Renal cortex interstitium (tissue), 11 donors: ENCODE measurements around the gene CASKIN1. TPM values are rescaled to one million over a fixed set of nuclear protein-coding genes. Genes with fewer than 3 reads are reported as not detected.

ENCODE experiments used
- DNase-seq, 11 donors: peaks; one replicate each; pipeline ENCODE4 v3.0.0-alpha.2; 2013; ENCODE audit warnings: low read depth in 9 of 11, low spot score in 4 of 11; ENCODE audit errors: extremely low read depth in 1 of 11
- polyA plus RNA-seq, 3 donors: library from polyadenylated mRNA; unstranded; fragments of 120-200 nt; gene quantifications; one replicate each; pipeline ENCODE4 v1.2.1, GENCODE V29; 2013; ENCODE audit not compliant: insufficient read length in 3 of 3

Gene CASKIN1
- polyA plus RNA-seq, 3 donors: 1.00 to 2.4 (median 1.9) TPM

DNA sequence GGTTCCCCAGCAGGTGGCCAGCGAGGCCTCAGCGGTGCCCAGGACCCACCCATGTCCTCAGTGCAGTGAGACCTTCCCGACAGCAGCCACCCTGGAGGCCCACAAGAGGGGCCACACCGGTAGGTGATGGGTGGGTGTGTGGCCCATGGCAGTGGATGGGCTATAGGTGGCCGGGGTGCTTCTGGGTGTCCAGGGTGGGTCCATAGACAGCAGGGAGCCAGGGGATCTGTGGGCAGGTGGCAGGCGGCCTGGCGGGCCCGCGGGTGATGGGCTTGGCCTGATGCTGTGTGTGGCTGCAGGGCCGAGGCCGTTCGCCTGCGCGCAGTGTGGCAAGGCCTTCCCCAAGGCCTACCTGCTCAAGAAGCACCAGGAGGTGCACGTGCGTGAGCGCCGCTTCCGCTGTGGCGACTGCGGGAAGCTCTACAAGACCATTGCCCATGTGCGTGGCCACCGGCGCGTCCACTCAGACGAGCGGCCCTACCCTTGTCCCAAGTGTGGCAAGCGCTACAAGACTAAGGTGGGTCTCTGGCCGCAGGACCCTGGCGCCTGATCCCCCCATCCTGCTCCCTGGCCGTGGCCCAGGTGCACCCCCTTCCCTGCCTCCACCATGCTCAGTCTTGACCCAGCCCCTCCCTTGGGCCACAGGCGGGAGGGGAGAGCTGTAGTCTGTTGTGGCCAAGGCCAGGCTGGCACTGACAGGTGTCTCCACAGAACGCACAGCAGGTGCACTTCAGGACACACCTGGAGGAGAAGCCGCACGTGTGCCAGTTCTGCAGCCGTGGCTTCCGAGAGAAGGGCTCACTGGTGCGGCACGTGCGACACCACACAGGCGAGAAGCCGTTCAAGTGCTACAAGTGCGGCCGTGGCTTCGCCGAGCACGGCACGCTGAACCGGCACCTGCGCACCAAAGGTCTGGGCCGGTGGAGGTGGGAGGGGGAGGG is 37.7 kb upstream of the CASKIN1 start:
- no peak for DNase-seq

DNA sequence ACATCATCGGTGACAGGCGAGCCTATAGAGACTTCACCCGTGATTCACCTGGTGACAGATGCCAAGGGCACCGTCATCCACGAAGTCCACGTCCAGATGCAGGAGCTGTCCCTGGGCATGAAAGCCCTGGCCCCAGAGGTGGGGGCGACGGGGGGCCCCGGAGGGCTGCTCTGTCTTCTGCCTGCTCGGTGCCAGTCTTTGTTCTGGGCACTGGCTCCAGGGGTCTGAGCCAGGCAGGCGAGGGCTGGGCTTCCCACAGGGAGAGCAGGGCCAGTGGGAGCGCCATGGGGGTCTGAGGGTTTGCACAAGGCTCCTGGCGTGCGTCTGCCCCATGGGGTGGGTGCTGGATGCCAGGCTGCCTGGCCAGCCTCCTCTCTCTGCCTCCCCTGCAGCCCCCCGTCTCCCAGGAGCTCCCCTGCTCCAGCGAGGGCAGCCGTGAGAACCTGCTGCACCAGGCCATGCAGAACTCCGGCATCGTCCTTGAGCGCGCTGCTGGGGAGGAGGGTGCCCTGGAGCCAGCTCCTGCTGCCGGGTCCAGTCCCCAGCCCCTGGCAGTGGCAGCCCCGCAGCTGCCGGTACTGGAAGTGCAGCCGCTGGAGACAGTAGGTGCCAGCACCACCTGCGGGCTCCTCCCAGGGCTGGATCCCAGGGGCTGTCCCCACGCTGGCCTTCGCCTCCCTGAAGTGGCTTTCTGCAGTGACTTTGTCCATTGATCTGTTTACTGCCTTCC is 36.8 kb upstream of the CASKIN1 start:
- DNase-seq: no peak

DNA sequence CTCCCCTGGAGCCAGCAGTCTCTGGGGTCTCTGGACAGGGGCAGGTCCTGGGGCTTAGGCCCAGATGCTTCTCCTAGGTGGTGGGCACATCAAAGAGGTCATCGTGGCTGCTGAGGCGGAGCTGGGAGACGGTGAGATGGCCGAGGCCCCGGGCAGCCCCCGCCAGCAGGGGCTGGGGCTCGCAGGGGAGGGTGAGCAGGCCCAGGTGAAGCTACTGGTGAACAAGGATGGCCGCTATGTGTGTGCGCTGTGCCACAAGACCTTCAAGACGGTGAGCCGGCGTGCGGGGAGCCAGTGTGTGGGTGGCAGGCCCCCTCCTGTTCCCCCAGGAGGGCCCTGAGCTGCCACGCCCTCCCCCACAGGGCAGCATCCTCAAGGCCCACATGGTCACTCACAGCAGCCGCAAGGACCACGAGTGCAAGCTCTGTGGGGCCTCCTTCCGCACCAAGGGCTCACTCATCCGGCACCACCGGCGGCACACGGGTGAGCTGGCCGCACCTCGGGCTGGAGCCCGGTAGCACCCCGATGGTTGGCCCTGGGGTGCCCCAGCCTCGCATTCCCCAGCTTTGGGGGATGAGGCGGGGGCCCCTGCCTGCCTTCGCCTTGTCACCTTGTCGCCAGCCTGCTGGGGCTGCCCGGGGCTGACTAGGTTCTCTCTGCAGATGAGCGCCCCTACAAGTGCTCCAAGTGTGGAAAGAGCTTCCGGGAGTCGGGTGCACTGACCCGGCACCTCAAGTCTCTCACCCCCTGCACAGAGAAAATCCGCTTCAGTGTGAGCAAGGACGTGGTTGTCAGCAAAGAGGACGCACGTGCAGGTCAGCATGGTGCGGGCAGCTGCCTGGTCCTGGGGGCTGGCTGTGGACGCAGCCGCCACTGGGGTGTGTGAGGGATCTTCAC is 35.9 kb upstream of the CASKIN1 start:
- no peak for DNase-seq

DNA sequence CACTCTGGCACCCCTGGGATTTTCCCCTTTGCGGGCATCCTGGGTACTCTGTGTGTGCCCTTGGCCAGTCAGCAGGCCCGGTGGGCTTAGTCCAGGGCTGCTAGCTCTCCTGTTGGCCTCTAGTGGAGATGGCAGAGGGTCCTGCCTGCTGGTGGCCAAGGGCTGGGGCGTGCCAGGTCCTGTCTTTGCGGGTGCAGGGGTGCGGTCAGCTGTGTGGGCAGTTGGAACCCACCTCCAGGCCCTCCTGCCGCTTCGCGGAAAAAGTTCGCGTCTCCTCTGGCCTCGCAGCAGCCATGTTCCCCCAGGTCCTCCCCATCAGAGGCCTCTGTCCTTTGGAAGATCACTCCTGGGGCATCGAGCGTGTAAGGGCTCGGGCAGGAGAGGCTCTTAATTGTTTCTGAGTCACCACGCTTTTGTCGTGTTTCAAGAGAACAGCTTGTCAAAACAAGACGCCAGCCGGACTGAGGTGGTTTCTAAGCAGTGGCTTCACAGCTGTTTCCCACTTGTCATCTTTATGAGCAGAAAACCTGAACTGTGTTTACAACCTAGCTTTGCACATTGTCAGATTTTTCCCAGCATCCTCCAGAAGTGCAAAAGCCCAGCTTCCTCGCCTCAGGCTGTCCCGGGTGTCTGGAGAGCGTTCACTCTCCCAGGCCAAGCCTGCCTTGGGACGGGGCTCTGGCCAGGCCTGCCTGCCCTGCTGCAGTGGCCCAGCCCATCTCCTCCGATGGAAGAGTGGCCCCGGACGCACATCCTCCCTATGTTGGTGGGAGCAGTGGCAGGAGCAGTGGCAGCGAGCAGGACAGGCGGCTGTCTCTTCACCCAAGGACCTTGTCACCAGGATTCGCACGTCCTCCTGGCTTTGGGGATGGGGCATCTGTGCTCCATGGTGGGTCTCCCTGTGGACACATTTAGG is 34.9 kb upstream of the CASKIN1 start:
- DNase-seq: no peak

DNA sequence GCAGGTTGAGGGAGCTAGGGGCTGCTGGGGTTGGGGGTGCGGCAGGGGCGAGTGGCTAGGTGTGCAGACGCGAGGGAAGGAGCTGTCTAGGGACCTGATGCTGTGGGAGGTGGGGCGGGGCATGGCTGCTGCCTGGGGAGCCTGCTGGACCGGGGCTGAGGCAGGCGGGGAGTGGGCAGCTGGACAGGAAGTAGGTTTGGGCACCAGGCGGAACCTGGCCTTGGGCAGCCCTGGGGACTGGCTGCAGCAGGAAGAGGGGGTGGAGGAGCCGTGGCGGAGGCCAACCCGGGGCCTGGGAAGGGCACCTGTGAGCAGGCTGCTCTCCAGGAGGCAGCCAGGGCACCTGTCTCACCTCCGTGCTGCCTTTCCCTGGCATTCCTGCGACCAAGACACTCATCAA is 34.0 kb upstream of the CASKIN1 start:
- no peak for DNase-seq

DNA sequence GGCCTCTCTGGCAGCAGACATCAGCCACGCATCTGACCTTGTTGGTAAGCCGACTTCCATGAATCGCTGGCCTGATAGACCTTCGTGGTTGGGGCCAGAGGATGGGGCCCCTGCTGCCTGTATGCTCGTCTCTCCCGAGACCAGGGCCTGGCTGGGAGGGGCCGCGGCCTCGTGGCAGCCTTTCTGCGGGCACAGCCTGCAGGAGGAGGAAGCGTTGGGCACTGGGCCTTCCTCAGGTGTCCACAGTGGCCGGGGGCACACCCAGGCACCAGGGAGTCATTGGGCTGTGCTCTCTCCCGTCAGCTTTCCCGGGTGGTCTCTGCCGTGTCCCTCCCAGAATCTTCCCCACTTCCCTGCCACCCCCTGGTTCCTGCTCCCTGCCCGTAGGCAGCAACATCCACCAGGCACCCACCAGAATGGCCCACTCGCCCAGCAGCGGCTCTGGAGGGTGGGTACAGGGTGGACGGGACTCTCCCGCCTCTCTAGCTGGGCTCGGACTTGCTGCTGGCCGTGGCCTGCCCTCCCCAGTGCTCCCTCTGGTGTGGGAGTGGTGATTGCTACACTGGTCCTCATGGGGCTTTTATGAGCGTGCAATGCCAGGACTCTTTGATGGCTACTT is 33.3 kb upstream of the CASKIN1 start:
- DNase-seq: no peak

DNA sequence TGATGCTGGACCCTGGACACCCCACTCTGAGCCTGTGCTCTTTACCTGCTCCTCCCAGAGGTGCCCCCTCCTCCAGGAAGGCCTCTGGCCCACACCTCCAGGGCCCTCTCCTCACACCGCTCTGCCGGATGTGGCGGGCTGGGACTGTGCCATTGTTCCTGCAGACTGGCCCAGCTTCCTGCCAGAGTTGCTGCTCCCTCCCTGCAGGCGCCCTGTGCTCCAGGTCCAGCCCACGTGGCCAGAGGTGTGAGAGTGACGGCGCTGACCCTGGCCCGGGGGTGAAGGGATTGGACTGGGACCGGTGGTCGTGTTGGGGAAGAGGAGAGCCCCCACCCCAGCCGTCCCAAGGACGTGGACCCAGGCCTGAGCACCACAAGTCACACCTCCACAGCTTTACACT is 32.7 kb upstream of the CASKIN1 start:
- no peak for DNase-seq

DNA sequence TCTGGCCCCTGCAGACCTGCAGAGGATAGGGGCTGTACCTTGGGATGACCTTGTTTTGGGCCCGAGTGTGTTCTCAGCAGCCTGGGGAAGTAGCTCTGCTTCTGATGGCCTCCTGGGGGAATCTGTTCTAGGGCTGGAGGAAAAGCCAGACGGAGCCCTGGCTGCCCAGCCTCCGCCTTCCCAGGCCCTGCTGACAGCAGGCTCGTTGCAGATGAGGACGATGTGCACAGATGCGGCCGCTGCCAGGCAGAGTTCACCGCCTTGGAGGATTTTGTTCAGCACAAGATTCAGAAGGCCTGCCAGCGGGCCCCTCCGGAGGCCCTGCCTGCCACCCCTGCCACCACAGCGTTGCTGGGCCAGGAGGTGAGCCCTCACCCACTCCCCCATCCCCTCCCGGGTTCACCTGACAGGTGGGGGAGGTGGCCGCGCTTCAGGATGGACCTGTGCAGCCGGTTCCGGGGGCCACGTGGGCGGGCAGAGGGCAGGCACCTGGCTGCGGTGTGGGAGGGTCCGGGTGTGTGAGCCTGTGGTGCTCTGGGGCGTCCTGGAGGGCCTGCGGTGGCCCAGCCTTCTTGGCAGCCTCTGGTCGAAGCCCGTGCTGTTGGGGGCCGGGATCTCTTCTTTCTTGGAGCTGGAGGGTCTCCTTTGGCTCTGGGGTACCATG is 31.9 kb upstream of the CASKIN1 start:
- DNase-seq: no peak

DNA sequence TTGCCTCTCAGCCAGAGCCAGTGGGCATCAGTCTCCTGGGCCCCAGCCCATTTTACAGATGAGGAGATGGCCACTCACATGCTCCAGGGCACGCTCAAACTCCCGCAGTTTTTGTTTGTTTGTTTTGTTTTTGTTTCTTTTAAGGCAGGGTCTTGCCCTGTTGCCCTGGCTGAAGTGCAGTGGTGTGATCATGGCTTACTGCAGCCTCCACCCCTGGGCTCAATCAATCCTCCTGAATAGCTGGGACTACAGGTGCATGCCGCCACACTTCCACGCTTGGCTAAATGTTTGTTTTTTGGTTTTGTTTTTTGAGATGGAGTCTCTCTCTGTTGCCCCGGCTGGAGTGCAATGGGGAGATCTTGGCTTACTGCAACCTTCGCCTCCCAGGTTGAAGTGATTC is 30.5 kb upstream of the CASKIN1 start:
- no peak for DNase-seq

DNA sequence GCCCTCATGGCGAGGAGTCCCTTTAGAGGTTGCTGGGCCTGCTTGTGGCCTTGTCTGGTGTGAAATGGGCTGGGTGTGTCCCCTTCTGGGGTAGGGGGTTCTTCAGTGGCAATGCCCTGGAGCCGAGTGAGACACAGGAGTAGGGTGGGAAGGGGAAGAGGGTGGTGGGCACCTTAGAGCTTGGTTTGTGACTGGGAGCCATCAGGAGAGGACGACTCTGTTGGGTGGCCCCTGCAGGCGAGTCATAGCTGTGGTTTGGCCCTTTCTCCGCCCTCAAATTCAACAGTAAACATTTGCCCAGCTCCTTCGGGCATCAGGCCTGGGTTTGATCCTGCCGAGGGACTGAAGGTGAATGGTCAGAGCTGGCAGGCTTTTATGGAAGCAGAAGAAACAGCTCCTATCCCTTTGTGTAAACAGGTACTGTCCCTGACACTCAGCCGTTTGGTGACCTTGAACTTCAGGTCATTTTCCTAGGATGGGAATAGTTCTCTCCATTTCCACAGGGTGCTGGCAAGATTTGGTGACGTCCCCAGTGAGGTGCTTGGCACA is 29.9 kb upstream of the CASKIN1 start:
- no peak for DNase-seq

DNA sequence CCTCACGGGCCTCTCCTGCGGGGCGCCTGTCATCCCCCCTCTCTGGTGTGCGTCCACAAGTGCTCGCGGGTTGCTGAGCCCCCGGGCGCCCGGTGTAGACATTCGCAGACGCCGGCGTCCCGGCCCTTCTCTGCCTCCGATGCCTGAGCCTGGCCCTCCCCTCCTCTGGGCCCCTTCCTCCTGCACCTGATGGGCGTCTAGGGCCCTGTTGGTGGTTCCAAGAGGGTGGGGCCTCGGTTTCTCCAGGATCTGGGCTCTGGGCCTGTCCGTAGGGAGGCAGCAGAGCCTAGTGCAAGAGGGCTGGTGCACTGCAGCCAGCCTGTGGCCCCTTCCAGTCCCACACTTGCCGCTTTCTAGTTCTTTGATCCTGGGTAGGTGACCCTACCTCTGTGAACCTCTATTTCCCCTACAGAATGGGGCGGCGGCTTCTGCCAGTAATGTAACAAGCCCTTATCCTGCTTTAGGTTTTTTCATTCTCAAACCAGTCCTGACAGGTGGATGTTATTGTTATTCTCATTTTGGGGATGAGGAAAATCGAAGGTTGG is 27.6 kb upstream of the CASKIN1 start:
- no peak for DNase-seq

DNA sequence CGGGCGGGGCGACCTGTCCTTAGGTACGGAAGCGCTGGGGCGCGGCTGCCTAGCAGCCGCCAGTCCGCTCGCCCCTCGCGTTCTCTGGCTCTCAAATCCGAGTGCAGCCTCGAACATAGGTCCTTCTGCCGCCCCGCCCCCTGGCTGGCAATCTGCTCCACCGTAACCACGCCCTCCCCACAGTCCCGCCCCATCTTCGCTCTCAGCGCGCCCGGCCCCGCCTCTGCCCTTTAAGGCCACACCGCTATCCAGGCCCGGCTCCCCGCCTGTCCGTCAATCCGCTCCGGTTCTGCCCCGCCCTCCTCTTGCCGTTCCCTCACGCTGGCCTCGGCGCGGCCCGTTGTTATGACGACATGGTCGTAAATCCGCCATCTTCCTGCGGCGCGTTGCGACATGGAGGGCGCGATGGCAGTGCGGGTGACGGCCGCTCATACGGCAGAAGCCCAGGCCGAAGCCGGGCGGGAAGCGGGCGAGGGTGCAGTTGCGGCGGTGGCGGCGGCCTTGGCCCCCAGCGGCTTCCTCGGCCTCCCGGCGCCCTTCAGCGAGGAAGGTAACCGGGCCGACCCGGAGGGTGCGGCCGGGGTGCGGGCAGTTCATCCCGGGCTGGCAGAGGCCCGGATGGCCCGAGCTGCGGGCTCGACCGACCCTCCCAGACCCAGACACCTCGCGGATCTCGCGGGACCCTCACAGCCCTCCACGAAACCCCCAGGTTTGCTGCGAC is 27.0 kb upstream of the CASKIN1 start, which contains the start of gene E4F1:
TSS of gene E4F1 (plus strand) at position 371 of the 721 bp plus-strand sequence. CDS start at position 394, 23 bp downstream.
- DNase-seq: peak; percentile 93 to 99 (median 98)

DNA sequence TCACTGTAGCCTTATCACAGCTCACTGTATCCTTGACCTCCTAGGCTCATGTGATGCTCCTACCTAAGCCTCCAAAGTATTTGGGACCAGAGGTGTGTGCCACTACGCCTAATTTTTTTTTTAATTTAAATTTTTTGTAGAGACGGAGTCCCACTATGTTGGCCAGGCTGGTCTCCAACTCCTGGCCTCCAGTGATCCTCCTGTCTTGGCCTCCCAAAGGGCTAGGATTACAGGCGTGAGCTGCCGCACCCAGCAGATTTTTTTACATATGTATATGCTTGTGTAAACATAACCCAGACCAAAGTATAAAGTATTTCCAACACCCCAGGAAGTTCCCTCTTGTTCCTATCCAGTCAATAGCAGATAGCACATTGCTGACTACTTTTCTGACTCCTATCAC is 19.9 kb upstream of the CASKIN1 start:
- DNase-seq: no peak

DNA sequence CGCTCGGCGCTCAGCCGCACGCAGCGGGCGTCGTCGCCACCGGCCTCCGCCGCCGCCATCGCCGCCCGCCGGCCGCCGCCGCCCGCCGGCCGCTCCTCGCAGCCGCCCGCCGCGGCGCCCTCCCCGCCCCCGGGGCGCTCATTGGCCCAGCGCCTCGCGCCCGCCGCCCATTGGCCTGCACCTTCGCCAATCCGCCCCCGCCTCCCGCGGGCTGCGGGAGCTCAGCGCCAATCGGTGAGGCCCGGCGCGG is 18.2 kb upstream of the CASKIN1 start, which contains the start of gene PGP:
TSS of gene PGP (minus strand) at position 122 of the 250 bp plus-strand sequence. CDS start at position 59, 63 bp downstream.
- DNase-seq: no peak

DNA sequence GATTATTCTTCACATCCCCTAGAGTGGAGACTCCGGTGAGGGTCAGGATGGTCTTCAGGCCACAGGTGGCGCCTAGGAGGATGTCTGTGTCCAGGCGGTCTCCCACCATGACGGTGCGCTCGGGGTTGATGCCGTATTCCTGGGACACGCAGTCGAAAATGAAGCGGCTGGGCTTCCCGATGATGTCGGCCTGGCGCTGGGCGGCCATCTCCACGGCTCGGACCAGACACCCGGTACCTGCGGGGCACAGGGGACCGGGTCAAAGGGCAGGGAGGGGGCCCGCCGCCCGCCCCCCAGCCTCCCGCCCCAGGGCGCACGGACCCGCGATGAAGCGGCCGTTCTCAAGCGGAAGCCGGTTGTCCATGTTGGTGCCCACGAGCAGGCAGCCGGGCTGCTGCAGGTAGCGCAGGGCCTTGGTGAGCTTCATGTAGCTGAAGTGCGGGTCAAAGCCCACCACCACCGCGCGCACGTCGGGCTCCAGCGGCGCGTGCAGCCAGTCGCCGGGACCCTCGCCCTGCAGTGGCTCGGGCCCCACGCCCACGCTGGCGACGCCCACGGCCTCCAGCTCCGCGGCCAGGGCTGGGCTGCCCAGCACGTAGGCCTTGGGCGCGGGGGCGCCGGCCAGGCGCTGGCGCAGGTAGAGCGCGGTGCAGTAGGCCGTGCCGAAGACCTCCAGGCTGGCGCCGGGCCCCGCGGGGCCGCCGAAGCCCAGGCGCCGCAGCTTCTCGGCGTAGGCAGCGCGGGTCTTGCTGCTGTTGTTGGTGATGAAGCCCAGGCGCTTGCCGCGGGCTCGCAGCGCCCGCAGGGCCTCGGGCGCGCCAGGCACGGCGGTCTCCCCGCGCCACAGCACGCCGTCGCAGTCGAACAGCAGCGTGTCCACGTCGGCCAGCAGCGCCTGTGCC is 17.7 kb upstream of the CASKIN1 start:
- no peak for DNase-seq
